ENCODE results near the gene ADRM1.

The ADRM1 gene

GRCh38 chr20:62311832-62312661 lies 9.2 kb downstream of the ADRM1 start:
- DNase-seq = no peak

- no peak for DNase-seq
Observed at GRCh38 chr20:62312662-62312977, 9.8 kb downstream of the ADRM1 start.

- no peak for DNase-seq
Observed at GRCh38 chr20:62313021-62313420, 10.2 kb downstream of the ADRM1 start.

GRCh38 chr20:62313460-62314338 lies 10.9 kb downstream of the ADRM1 start:
- DNase-seq = no peak

GRCh38 chr20:62314339-62314638 lies 11.5 kb downstream of the ADRM1 start:
- no peak for DNase-seq

GRCh38 chr20:62314711-62315302 lies 12.0 kb downstream of the ADRM1 start:
- no peak for DNase-seq

- DNase-seq = no peak
Observed at GRCh38 chr20:62315773-62316172, 13.0 kb downstream of the ADRM1 start.

GRCh38 chr20:62316331-62317166 lies 13.8 kb downstream of the ADRM1 start:
- no peak for DNase-seq

GRCh38 chr20:62317167-62317655 lies 14.4 kb downstream of the ADRM1 start:
- DNase-seq = no peak

- DNase-seq = no peak
Observed at GRCh38 chr20:62318400-62319345, 15.9 kb downstream of the ADRM1 start.

- no peak for DNase-seq
Observed at GRCh38 chr20:62319346-62319909, 16.6 kb downstream of the ADRM1 start.

GRCh38 chr20:62320581-62321354 lies 18.0 kb downstream of the ADRM1 start:
- no peak for DNase-seq

GRCh38 chr20:62321521-62321948 lies 18.7 kb downstream of the ADRM1 start:
- DNase-seq = no peak

- DNase-seq = no peak
Observed at GRCh38 chr20:62321975-62322374, 19.2 kb downstream of the ADRM1 start.

- no peak for DNase-seq
Observed at GRCh38 chr20:62322492-62323041, 19.8 kb downstream of the ADRM1 start.

GRCh38 chr20:62323146-62323979 lies 20.6 kb downstream of the ADRM1 start:
- DNase-seq = no peak

GRCh38 chr20:62323980-62324906 lies 21.4 kb downstream of the ADRM1 start:
- no peak for DNase-seq
